Breast epithelium (tissue), 4 donors: Measurements from ENCODE around the gene NPBWR2. TPM values are rescaled to one million over a fixed set of nuclear protein-coding genes. Genes with fewer than 3 reads are reported as not detected.

ENCODE experiments used
- DNase-seq, 2 donors: peaks; one replicate each; pipeline ENCODE4 v3.0.0-alpha.2; 2019; ENCODE audit warnings: low spot score in 2 of 2
- H3K27ac ChIP-seq, 2 donors: fragments of 200-600 bp; sonication (generic) in 1 of 2; one replicate each; pipeline ENCODE4 v1.5.1; 2016 to 2019; ENCODE audit warnings: mild to moderate bottlenecking in 1 of 2
- H3K27me3 ChIP-seq, 2 donors: fragments of 200-600 bp; sonication (generic) in 1 of 2; one replicate each; pipeline versions ENCODE4 v1.5.1 to v1.6.0; 2017 to 2019; ENCODE audit warnings: control low read depth in 1 of 2, mild to moderate bottlenecking in 1 of 2
- H3K36me3 ChIP-seq: fragments of 200-600 bp; one replicate; pipeline ENCODE4 v1.5.1; 2019
- H3K4me1 ChIP-seq, 2 donors: fragments of 200-600 bp; sonication (generic); one replicate each; pipeline ENCODE4 v1.5.1; 2016 to 2019; ENCODE audit warnings: control low read depth in 1 of 2
- H3K4me3 ChIP-seq, 3 donors: fragments of 200-600 bp; sonication (generic); 1 replicate in 2 of 3; 2 replicates in 1 of 3; pipeline ENCODE4 v1.5.1; 2016 to 2019; ENCODE audit warnings: mild to moderate bottlenecking in 3 of 3, moderate library complexity in 2 of 3
- H3K9me3 ChIP-seq, 2 donors: fragments of 200-600 bp; sonication (generic) in 1 of 2; one replicate each; pipeline ENCODE4 v1.5.1; 2016 to 2019; ENCODE audit warnings: control low read depth in 1 of 2
- POLR2A ChIP-seq: fragments of 450-650 bp; IDR thresholded peaks from one replicate; pipeline ENCODE4 v1.6.1; 2016; ENCODE audit warnings: antibody characterized with exemption, mild to moderate bottlenecking, moderate library complexity
- POLR2AphosphoS5 ChIP-seq, 3 donors: sonication (generic); formaldehyde crosslinking; IDR thresholded peaks; one replicate each; pipeline ENCODE4 v1.6.1; 2017; ENCODE audit warnings: antibody characterized with exemption in 3 of 3
- intact Hi-C: fragments of 100-400 bp; cut with DNase I; formaldehyde crosslinking; loops from one replicate; pipeline ENCODE4 v1.15.1; 2023; ENCODE audit warnings: low total_unique reads
- total RNA-seq, 3 donors: library from RNA; depleted of rRNA; stranded (reverse); fragments of >200 nt; gene quantifications; one replicate each; pipeline ENCODE4 v1.1.0, GENCODE V29; 2016
- TF ChIP-seq, protein P1 (sequence below), 3 donors: fragments of 450-650 bp; IDR thresholded peaks; one replicate each; pipeline ENCODE4 v1.5.1; 2016 to 2017; ENCODE audit warnings: antibody characterized with exemption in 3 of 3, mild to moderate bottlenecking in 3 of 3, moderate library complexity in 3 of 3

NPBWR2 gene
- total RNA-seq, 3 donors from 2014 or later, result not detected

DNA sequence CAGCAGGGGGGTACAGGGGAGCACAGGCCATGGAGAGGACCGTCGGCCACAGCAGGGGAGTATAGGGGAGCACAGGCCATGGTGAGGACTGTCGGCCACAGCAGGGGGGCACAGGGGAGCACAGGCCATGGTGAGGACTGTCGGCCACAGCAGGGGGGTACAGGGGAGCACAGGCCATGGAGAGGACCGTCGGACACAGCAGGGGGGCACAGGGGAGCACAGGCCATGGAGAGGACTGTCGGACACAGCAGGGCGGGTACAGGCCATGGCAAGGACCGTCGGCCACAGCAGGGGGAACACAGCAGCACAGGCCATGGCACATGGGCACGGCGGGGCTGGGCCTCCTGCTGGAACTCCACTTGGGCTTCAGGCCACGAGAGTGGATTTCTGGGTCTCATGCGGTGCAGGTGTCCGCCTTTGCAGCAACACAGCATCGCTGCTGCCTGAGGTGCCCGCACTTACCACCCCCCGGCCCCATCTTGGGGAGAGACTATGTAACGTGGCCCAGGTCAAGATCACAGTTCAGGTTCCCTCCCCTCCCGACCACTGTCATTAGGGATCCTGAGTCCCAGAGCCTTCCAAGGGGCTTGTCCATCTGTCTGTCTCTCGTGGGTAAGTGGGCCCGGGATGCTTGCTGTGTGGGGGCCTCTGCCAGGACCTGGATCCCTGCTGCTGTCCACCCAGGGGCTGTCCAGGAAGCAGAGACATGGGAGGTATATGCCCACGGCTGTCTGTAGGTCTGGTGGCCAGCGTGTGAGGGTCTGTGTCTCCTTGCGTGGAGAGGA, 2.5 kb downstream of the NPBWR2 start:
- Histone ChIP-seq H3K27me3 (peaks cover 5 to 37% of the 10 kb centered on the region in 2 donors), H3K9me3 (no peaks in the 10 kb centered on the region)

DNA sequence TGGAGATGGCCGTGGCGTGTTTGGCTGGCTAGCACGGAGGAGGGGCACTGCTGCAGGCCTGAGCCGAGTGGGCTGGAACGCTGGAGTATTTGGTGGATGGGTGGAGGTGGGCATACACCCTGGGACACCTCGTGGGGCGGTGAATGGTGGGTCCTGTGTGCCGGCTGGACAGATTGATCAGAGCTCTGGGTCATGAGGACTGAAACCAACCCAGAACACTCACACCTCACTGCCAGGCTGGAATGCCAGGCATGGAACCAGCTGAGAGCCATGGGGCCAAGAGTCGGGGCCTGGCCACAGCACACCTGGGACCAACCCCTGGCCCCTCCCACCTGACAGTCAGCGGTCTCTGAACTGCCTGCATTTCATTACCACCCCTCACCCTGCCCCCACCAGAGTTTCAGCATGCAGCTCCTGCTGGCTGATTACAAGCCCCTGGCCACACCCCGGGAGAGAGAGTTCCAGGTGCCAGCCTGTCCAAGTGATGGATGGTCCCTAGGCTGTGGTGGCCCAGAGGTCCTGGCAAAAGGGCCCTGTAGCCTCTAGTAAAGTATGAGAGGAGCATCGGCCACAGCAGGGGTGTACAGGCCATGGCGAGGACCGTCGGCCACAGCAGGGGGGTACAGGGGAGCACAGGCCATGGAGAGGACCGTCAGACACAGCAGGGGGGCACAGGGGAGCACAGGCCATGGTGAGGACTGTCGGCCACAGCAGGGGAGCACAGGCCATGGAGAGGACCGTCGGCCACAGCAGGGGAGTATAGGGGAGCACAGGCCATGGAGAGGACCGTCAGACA, 3.3 kb downstream of the NPBWR2 start:
- Histone ChIP-seq H3K4me3 (no peak overlapping the region), H3K27me3 (peaks cover 5 to 34% of the 10 kb centered on the region in 2 donors), H3K36me3 (no peaks in the 10 kb centered on the region), H3K9me3 (no peaks in the 10 kb centered on the region), H3K27ac (no peak overlapping the region), H3K4me1 (no peaks in the 10 kb centered on the region)
- DNase-seq, result no peak
- TF ChIP-seq POLR2AphosphoS5 (IDR thresholded peaks at IDR 0.05), result no peak
- intact Hi-C loops, result no loop called here

More for the DNA sequence above, 2.5 kb downstream of the NPBWR2 start:
- Histone ChIP-seq H3K4me3 (no peak overlapping the region), H3K27ac (no peak overlapping the region), H3K36me3 (no peaks in the 10 kb centered on the region), H3K4me1 (no peaks in the 10 kb centered on the region)
- intact Hi-C loops, result no loop called here
- DNase-seq, result no peak
- no peak for TF ChIP-seq POLR2AphosphoS5 (IDR thresholded peaks at IDR 0.05)
- TF ChIP-seq, protein P1, sequence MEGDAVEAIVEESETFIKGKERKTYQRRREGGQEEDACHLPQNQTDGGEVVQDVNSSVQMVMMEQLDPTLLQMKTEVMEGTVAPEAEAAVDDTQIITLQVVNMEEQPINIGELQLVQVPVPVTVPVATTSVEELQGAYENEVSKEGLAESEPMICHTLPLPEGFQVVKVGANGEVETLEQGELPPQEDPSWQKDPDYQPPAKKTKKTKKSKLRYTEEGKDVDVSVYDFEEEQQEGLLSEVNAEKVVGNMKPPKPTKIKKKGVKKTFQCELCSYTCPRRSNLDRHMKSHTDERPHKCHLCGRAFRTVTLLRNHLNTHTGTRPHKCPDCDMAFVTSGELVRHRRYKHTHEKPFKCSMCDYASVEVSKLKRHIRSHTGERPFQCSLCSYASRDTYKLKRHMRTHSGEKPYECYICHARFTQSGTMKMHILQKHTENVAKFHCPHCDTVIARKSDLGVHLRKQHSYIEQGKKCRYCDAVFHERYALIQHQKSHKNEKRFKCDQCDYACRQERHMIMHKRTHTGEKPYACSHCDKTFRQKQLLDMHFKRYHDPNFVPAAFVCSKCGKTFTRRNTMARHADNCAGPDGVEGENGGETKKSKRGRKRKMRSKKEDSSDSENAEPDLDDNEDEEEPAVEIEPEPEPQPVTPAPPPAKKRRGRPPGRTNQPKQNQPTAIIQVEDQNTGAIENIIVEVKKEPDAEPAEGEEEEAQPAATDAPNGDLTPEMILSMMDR (IDR thresholded peaks at IDR 0.05), result no peak
- no peak for TF ChIP-seq POLR2A

DNA sequence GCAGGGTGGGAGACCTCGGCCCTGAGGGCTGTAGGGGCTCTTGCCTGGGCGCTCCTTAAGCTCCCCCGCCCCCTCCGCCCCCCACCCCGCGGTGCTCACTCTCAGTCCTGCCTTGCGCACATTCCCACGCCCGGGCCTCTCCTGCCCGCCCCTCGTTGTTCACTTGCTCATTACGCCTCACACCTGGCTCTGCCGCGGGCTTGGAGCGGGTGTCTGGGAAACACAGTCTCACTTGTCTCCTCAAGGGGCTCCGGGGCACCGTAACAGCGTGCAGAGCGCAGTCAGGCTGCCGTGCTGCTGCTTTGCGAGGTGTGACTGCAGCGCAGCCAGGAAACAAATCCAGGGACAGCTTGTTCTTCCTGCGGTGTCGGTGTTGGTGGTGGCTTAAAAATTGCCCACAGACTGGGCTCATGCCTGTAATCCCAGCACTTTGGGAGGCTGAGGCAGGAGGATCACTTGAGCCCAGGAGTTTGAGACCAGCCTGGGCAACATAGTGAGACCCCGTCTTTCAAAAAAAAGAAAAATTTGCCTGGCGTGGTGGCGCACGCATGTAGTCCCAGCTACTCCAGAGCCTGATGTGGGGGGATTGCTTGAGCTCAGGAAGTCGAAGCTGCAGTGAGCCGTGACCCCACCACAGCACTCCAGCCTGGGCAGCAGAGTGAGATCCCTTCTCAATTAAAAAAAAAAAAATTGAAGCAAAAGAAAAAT, 4.6 kb downstream of the NPBWR2 start:
- Histone ChIP-seq H3K27ac (no peak overlapping the region), H3K27me3 (peaks cover 5 to 34% of the 10 kb centered on the region in 2 donors), H3K4me3 (peak overlapping the region in 2 of 3 donors; percentile 47 to 68), H3K9me3 (no peaks in the 10 kb centered on the region), H3K4me1 (no peaks in the 10 kb centered on the region), H3K36me3 (no peaks in the 10 kb centered on the region)
- intact Hi-C loops, result no loop called here
- TF ChIP-seq POLR2AphosphoS5 (IDR thresholded peaks at IDR 0.05), result no peak
- TF ChIP-seq POLR2A, result no peak
- TF ChIP-seq, protein P1 (IDR thresholded peaks at IDR 0.05), result no peak
- DNase-seq, result no peak

DNA sequence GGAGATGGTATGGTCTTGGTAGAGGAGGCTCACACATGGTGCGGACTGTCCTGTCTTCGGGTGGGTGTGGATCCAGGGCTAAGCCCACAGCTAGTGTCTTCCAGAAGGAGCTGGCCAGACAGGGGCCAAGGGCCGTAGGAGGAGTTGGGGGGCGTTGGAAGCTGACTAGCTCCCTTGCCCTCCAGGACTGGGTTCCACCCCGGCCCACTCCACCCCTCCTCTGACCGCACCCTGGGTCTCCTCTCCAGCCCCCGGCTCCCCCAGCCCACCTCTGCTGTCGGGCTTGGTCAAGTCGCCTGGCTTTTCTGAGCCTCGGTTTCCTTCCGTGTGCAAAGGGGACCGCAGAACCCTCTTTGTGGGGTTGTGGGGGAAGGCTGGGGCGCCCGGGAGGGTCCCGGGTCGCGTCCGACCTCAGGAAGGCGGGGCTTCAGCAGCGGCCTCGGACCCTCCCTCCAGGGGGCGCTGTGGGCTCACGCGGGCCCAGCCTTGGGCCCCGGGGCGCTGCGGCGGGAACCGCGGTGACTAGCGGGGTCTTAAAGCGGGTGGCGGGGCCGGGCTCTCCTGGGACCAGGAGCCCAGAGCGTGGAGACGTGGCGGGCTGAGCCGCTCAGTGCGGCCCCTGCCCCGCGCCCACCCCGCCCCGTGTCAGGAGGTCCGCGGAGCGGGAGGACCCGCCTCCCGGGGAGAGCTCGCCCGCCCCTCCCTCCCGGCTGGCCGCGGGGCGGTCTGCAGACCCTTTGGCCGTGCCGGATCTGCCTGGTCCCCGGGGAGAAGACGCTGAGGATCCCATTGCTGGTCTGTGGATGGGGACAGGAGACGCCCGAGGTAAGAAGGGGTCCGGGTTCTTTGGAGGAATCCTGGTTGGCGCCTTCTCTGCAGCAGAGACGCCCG, 5.4 kb downstream of the NPBWR2 start:
- intact Hi-C loops, result no loop called here
- H3K27ac ChIP-seq, result no peak overlapping the region
- H3K4me3 ChIP-seq, result peak overlapping the region; percentile 11 to 68 (median 47)
- TF ChIP-seq POLR2AphosphoS5 (IDR thresholded peaks at IDR 0.05), result no peak
- TF ChIP-seq, protein P1 (IDR thresholded peaks at IDR 0.05), result peak in 2 of 3 donors; percentile 21 to 26
- no peaks in the 10 kb centered on the region for H3K4me1 ChIP-seq
- DNase-seq, result no peak
- peaks cover 5 to 34% of the 10 kb centered on the region in 2 donors for H3K27me3 ChIP-seq
- no peaks in the 10 kb centered on the region for H3K9me3 ChIP-seq
- no peaks in the 10 kb centered on the region for H3K36me3 ChIP-seq
